C4-2B (cell line): ENCODE results near the gene FGF22.
"Not testable (repeated sequence)": the region's sequence is repeated elsewhere in the genome, so short reads cannot be mapped to it uniquely, and the experiment has no call there.

Experiments used
- H3K27ac ChIP-seq: fragments of 450-650 bp; 2 replicates; pipeline ENCODE4 v1.5.1; 2017
- CTCF ChIP-seq: fragments of 450-650 bp; conservative IDR thresholded peaks from 2 replicates; pipeline ENCODE4 v1.5.1; 2017; ENCODE audit warnings: mild to moderate bottlenecking
- ZFX ChIP-seq: fragments of 450-650 bp; IDR thresholded peaks from 2 replicates; pipeline ENCODE4 v1.6.1; 2017

FGF22 gene

GRCh38 chr19:620166-620862 lies 19.4 kb upstream of the FGF22 start:
- no peak for TF ChIP-seq ZFX

GRCh38 chr19:621191-621590 lies 18.5 kb upstream of the FGF22 start:
- H3K27ac ChIP-seq = not testable (repeated sequence)

More at GRCh38 chr19:620166-620862, 19.4 kb upstream of the FGF22 start:
- no peak overlapping the region for H3K27ac ChIP-seq

GRCh38 chr19:621819-622218 lies 17.9 kb upstream of the FGF22 start:
- TF ChIP-seq CTCF (no peak), ZFX (no peak)
- no peak overlapping the region for H3K27ac ChIP-seq

GRCh38 chr19:622666-623065 lies 17.0 kb upstream of the FGF22 start:
- no peak overlapping the region for H3K27ac ChIP-seq
- TF ChIP-seq CTCF (no peak), ZFX (no peak)

GRCh38 chr19:623175-623916 lies 16.3 kb upstream of the FGF22 start:
- TF ChIP-seq CTCF = no peak
- TF ChIP-seq ZFX = no peak
- H3K27ac ChIP-seq = no peak overlapping the region

- TF ChIP-seq ZFX (no peak), CTCF (no peak)
- no peak overlapping the region for H3K27ac ChIP-seq
Observed at GRCh38 chr19:623974-624373, 15.7 kb upstream of the FGF22 start.

GRCh38 chr19:624433-625109 lies 15.1 kb upstream of the FGF22 start:
- no peak overlapping the region for H3K27ac ChIP-seq
- TF ChIP-seq CTCF = no peak
- no peak for TF ChIP-seq ZFX

- no peak overlapping the region for H3K27ac ChIP-seq
- TF ChIP-seq ZFX = no peak
- TF ChIP-seq CTCF = no peak
Observed at GRCh38 chr19:625257-625656, 14.4 kb upstream of the FGF22 start.

- not testable (repeated sequence) for H3K27ac ChIP-seq
Observed at GRCh38 chr19:626566-626965, 13.1 kb upstream of the FGF22 start.
